AG09309 (cell line): ENCODE results near the gene PPFIA1.
A peak's percentile ranks its signal among the peaks of the same experiment; 100 is the strongest.

Source experiments
- DNase-seq: peaks from one replicate; pipeline ENCODE4 v3.0.0-alpha.2; 2010; ENCODE audit warnings: low read depth
- H3K4me3 ChIP-seq: 2 replicates; pipeline ENCODE4 v1.5.1; 2011; ENCODE audit warnings: mild to moderate bottlenecking, low read depth, low read length, moderate library complexity; ENCODE audit not compliant: control insufficient read depth
- CTCF ChIP-seq: IDR thresholded peaks from 2 replicates; pipeline ENCODE4 v1.5.1; 2011; ENCODE audit warnings: mild to moderate bottlenecking, low read depth, low read length, inconsistent platforms; ENCODE audit not compliant: insufficient read depth, control insufficient read depth; ENCODE audit errors: missing control alignments

The PPFIA1 gene

GRCh38 chr11:70420008-70420464 is 149.5 kb downstream of the PPFIA1 start:
- H3K4me3 ChIP-seq, result no peak overlapping the region
- TF ChIP-seq CTCF, result no peak
- DNase-seq, result no peak

- DNase-seq, result no peak
- TF ChIP-seq CTCF, result no peak
Observed at GRCh38 chr11:70420496-70420895, 150.0 kb downstream of the PPFIA1 start.

GRCh38 chr11:70421123-70421522 is 150.6 kb downstream of the PPFIA1 start:
- no peak for DNase-seq
- TF ChIP-seq CTCF, result no peak
- H3K4me3 ChIP-seq, result no peak overlapping the region

More at GRCh38 chr11:70420496-70420895, 150.0 kb downstream of the PPFIA1 start:
- H3K4me3 ChIP-seq, result no peak overlapping the region

GRCh38 chr11:70422692-70423522 is 152.4 kb downstream of the PPFIA1 start:
- no peak for DNase-seq
- no peak overlapping the region for H3K4me3 ChIP-seq
- no peak for TF ChIP-seq CTCF

- no peak for TF ChIP-seq CTCF
- DNase-seq, result peak; percentile 37
- H3K4me3 ChIP-seq, result no peak overlapping the region
Observed at GRCh38 chr11:70423523-70424505, 153.3 kb downstream of the PPFIA1 start.

GRCh38 chr11:70424765-70425344 is 154.4 kb downstream of the PPFIA1 start:
- H3K4me3 ChIP-seq, result no peak overlapping the region
- TF ChIP-seq CTCF, result no peak
- no peak for DNase-seq
